AG04449 (cell line): ENCODE results near the gene PDE7B.

Experiments used
- CTCF ChIA-PET: fragments of 350-600 bp; formaldehyde crosslinking; extraction: SDS; loops from one replicate; lab custom pipeline; 2021; ENCODE audit warnings: antibody characterized with exemption; lab: Yijun Ruan, JAX
- POLR2A ChIA-PET: fragments of 400-600, 350-600 bp; formaldehyde crosslinking; extraction: SDS; loops from one replicate; lab custom pipeline; 2020; ENCODE audit warnings: antibody characterized with exemption, inconsistent platforms; lab: Yijun Ruan, JAX
- DNase-seq: peaks from one replicate; pipeline ENCODE4 v3.0.0-alpha.2; 2010; ENCODE audit warnings: low read depth, low spot score
- H3K4me3 ChIP-seq: 2 replicates; pipeline ENCODE4 v1.5.1; 2011; ENCODE audit warnings: low read depth, mild to moderate bottlenecking, control low read depth, low read length
- CTCF ChIP-seq: IDR thresholded peaks from one replicate; pipeline ENCODE4 v1.5.1; 2011; ENCODE audit warnings: mild to moderate bottlenecking, moderate library complexity, low read length, control low read depth, inconsistent platforms; ENCODE audit not compliant: insufficient read depth; ENCODE audit errors: missing control alignments

The PDE7B gene

DNA sequence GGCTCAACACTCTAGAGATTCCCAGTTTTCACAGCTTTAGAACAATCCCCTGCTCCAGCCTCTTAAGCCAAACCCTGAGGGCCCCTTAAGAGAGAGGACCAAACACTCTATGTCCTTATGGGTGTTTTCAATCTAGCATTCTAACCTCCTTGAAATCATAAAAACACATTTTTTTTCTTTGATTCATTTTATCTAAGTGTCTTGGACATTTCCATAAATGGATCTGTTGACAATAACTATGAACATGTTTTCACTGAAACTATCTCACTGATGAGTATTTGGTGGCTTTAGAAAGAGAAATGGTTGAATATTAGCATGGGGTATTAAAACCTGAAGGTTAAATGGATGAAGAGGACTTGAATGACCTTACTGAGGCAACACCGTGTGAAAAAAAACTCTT, 27.6 kb upstream of the PDE7B start:
- ChIA-PET POLR2A (no interaction called here), CTCF (no interaction called here)
- no peak for DNase-seq
- no peak overlapping the region for H3K4me3 ChIP-seq
- no peak for TF ChIP-seq CTCF

GRCh38 chr6:135826236-135826804, 25.2 kb upstream of the PDE7B start:
- ChIA-PET POLR2A (no interaction called here), CTCF (interaction anchor here (1.3 kb wide), 1 partner anchor 10 kb away, joined by 3 read pairs; no protein-coding TSS in a partner anchor)
- no peak for TF ChIP-seq CTCF
- DNase-seq = no peak
- H3K4me3 ChIP-seq = no peak overlapping the region

GRCh38 chr6:135828021-135828420, 23.5 kb upstream of the PDE7B start:
- no peak for TF ChIP-seq CTCF
- POLR2A ChIA-PET = no interaction called here
- CTCF ChIA-PET = interaction anchor here (0.6 kb wide), 1 partner anchor 8 kb away, joined by 3 read pairs; no protein-coding TSS in a partner anchor
- no peak for DNase-seq
- H3K4me3 ChIP-seq = no peak overlapping the region

DNA sequence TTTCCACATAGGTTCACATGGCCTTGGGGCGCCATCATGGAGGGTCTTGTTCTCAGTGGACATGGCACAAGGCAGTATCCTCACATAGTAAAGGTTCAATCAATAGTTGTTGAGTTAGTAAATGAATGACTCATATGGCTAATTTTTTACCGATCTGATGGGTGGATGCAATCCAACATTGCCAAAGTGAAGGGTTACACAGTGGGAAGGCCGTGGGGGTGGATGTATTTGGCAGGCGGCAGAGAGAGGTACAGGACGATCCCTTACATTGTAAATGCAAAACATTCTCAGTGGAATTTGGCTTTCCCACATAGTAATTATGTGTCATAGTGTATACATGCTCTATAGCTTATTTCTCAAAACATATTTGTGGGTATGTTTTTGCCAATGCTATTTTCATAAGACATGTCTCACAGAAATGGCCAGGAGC, 21.0 kb upstream of the PDE7B start:
- ChIA-PET POLR2A (no interaction called here), CTCF (interaction anchor here (1.0 to 1.6 kb wide), 3 partner anchors 14 to 294 kb away, joined by 3 to 4 read pairs (median 3); no protein-coding TSS in a partner anchor)
- no peak overlapping the region; the same call in 1 of the 2 replicates for H3K4me3 ChIP-seq
- no peak for TF ChIP-seq CTCF
- DNase-seq = peak; percentile 82

GRCh38 chr6:135831016-135831415, 20.5 kb upstream of the PDE7B start:
- no peak overlapping the region for H3K4me3 ChIP-seq
- no peak for TF ChIP-seq CTCF
- ChIA-PET CTCF (interaction anchor here (1.0 to 1.6 kb wide), 2 partner anchors 13 to 295 kb away, joined by 3 to 4 read pairs; no protein-coding TSS in a partner anchor), POLR2A (no interaction called here)
- DNase-seq = no peak

DNA sequence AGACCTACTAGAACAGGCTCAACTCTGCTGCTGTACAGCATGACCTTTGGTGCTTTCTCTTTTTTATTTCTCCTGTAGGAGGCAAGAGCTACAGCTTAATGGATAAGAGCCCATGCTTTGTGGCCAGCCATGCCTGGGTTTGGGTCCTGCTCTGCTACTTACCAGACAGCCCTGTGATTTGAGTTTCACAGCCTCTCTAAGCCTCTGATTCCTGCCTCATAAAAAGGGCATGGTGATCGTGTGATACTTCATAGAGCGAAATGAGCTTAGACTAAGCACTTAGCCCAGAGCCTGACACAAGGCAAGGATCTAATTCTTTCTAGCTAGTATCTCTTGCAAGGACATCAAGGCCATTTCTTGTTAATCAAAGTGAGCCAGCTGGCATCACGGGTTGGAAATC, 19.3 kb upstream of the PDE7B start:
- DNase-seq = no peak
- POLR2A ChIA-PET = no interaction called here
- no peak for TF ChIP-seq CTCF
- no peak overlapping the region for H3K4me3 ChIP-seq
- CTCF ChIA-PET = interaction anchor here (1.6 kb wide), 1 partner anchor 12 kb away, joined by 4 read pairs; no protein-coding TSS in a partner anchor
